ENCODE measurements around the gene PLD6. TPM values are rescaled to one million over a fixed set of nuclear protein-coding genes. Genes with fewer than 3 reads are reported as not detected.
"Not testable (repeated sequence)": the region's sequence is repeated elsewhere in the genome, so short reads cannot be mapped to it uniquely, and the experiment has no call there.

PLD6 gene
- total RNA-seq, 4 donors from 2014 or later: 4.2 to 7.0 (median 5.0) TPM

DNA sequence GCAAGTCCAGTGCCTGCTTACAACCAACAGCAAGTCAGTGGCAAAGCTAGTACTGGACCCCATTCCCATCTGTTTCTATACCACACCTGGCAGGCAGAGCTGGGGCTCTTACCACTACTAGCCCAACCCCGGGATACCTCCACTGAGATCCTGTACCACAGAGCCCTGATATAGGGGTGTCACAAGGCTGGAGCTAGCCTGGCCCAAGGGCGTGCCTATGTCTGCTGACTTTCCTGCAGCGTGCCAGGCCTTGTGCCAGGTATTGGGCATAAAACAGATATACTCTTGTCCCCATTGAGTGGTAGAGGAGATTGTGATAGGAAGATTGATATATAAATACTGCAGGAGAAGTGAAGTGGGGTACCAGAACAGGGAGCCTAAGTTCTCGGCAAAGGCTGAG is 44.4 kb downstream of the PLD6 start:
- TF ChIP-seq, protein P1, sequence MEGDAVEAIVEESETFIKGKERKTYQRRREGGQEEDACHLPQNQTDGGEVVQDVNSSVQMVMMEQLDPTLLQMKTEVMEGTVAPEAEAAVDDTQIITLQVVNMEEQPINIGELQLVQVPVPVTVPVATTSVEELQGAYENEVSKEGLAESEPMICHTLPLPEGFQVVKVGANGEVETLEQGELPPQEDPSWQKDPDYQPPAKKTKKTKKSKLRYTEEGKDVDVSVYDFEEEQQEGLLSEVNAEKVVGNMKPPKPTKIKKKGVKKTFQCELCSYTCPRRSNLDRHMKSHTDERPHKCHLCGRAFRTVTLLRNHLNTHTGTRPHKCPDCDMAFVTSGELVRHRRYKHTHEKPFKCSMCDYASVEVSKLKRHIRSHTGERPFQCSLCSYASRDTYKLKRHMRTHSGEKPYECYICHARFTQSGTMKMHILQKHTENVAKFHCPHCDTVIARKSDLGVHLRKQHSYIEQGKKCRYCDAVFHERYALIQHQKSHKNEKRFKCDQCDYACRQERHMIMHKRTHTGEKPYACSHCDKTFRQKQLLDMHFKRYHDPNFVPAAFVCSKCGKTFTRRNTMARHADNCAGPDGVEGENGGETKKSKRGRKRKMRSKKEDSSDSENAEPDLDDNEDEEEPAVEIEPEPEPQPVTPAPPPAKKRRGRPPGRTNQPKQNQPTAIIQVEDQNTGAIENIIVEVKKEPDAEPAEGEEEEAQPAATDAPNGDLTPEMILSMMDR (IDR thresholded peaks at IDR 0.05): no peak
- TF ChIP-seq POLR2A (IDR thresholded peaks at IDR 0.05): no peak
- WGBS, 2 donors: 84 to 91% methylated on average over 4 of the region's 4 CpGs
- no peak for DNase-seq (ENCODE audit: low spot score in 2 of 2)
- no peak overlapping the region for H3K4me3 ChIP-seq (ENCODE audit: low read depth, poor library complexity, severe bottlenecking)
- intact Hi-C loops (cut with DNase I; ENCODE audit: low total_unique reads): no loop called here

DNA sequence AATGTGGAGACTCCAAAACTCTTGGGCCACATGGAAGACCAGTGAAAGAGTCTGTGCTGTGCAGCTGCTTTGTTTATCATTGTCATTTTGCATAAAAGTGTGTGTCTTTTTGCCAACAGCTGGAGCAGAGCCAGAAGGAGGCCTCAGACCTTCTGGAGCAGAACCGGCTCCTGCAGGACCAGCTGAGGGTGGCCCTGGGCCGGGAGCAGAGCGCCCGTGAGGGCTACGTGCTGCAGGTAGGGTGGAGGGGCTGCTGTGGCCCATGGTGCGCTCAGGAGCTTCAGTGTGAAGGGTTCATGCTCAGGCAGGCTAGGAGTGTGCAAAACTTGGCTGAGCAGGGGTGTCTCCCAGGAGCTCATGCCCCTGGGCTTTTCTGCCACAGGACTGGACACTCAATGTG is 45.0 kb downstream of the PLD6 start:
- WGBS, 2 donors: 81 to 82% methylated on average over 6 of the region's 6 CpGs
- TF ChIP-seq POLR2A (IDR thresholded peaks at IDR 0.05): no peak
- TF ChIP-seq, protein P1 (IDR thresholded peaks at IDR 0.05): no peak
- H3K4me3 ChIP-seq (ENCODE audit: low read depth, poor library complexity, severe bottlenecking): no peak overlapping the region
- DNase-seq (ENCODE audit: low spot score in 2 of 2): no peak
- intact Hi-C loops (cut with DNase I; ENCODE audit: low total_unique reads): no loop called here

DNA sequence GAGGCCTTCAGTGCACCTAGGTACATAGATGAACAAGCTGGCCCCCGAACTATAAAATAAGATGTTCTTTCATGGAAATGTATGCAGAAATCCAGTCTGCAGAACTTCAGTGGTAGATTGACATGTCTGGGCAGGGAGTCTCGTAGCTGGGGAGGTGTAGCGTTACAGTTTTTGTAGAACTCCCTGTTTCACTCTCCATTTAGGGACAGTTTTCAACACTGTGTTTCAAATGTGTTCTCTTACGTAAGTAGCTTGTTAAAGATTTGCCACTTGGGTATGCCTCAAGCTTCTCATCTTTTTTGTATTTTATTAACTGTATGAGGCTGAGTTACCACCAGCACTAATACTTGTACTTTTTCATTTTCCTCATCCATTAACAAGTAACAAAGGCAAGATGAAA is 46.6 kb downstream of the PLD6 start:
- DNase-seq (ENCODE audit: low spot score in 2 of 2): no peak
- TF ChIP-seq, protein P1 (IDR thresholded peaks at IDR 0.05): no peak
- no peak for TF ChIP-seq POLR2A (IDR thresholded peaks at IDR 0.05)
- 90 to 94% methylated on average over 4 of the region's 4 CpGs for WGBS, 2 donors
- no peak overlapping the region for H3K4me3 ChIP-seq (ENCODE audit: low read depth, poor library complexity, severe bottlenecking)
- intact Hi-C loops (cut with DNase I; ENCODE audit: low total_unique reads): no loop called here

DNA sequence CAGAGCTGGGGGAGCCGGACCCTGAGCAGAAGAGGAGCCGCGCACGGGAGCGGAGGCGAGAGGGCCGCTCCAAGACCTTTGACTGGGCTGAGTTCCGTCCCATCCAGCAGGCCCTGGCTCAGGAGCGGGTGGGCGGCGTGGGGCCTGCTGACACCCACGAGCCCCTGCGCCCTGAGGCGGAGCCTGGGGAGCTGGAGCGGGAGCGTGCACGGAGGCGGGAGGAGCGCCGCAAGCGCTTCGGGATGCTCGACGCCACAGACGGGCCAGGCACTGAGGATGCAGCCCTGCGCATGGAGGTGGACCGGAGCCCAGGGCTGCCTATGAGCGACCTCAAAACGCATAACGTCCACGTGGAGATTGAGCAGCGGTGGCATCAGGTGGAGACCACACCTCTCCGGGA is 47.6 kb downstream of the PLD6 start:
- 96 to 97% methylated on average over 27 to 33 of the region's 33 CpGs for WGBS, 2 donors
- H3K4me3 ChIP-seq (ENCODE audit: low read depth, poor library complexity, severe bottlenecking); intact Hi-C loops (cut with DNase I; ENCODE audit: low total_unique reads); DNase-seq (ENCODE audit: low spot score in 2 of 2): not testable (repeated sequence)

DNA sequence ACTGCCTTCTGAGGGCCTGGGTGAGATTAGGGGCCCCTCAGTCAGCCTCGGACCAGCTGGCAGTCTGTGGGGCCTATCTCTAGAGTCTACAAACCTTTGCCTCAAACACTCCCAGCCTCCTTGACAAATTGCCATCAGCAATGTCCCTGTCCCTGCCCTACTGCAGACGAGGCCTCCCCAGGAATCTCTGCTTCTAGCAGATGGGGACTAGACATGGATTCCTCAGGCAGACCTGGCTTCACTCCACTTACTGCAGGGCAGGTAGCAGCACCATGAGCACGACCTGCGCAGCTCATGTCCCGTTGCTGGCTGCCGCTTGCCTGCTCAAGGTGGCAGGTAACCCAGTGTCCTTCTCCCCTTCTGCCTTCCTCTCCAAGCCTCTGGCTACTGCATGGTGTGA is 49.1 kb downstream of the PLD6 start:
- DNase-seq (ENCODE audit: low spot score in 2 of 2): no peak
- 67 to 88% methylated on average over 6 of the region's 6 CpGs for WGBS, 2 donors
- no peak for TF ChIP-seq POLR2A (IDR thresholded peaks at IDR 0.05)
- TF ChIP-seq, protein P1 (IDR thresholded peaks at IDR 0.05): no peak
- intact Hi-C loops (cut with DNase I; ENCODE audit: low total_unique reads): no loop called here
- no peak overlapping the region for H3K4me3 ChIP-seq (ENCODE audit: low read depth, poor library complexity, severe bottlenecking)

DNA sequence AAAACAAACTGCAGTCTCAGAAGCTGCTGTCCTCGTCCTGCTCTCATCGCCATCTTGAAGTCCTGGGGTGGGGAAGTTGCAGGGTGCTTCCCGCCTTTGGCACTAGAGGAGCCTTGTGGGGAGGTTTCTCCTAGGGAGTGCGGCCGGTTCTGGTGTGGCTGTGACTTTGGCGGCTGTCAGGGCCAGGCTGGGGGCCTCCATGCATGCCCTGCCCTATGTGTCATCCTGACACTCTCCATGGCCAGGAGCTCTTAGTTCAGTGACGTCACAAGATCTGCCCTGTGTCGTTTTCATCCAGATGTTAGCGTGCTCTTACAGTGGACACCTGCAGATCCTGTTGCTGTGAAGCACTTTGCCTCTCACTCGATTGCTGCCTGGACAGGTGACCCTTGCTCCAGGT is 49.6 kb downstream of the PLD6 start:
- intact Hi-C loops (cut with DNase I; ENCODE audit: low total_unique reads): no loop called here
- DNase-seq (ENCODE audit: low spot score in 2 of 2): no peak
- H3K4me3 ChIP-seq (ENCODE audit: low read depth, poor library complexity, severe bottlenecking): no peak overlapping the region
- WGBS, 2 donors: 36 to 52% methylated on average over 7 to 10 of the region's 10 CpGs
- TF ChIP-seq, protein P1 (IDR thresholded peaks at IDR 0.05): no peak
- no peak for TF ChIP-seq POLR2A (IDR thresholded peaks at IDR 0.05)
